GM13977 (cell line): ENCODE measurements around the gene SMYD5.

ENCODE experiments used
- DNase-seq: peaks from one replicate; pipeline ENCODE4 v3.0.0; 2012; ENCODE audit warnings: low spot score
- in situ Hi-C: fragments of 300-500 bp; cut with MboI; formaldehyde crosslinking; loops from one replicate; pipeline ENCODE4 v1.12.0; 2022; ENCODE audit warnings: low sequenced_read_pairs, low pct_unique_long_range_greater_than_20kb, mixed read lengths, inconsistent platforms; ENCODE audit not compliant: unreplicated experiment
- TF ChIP-seq, protein P1 (sequence below): IDR thresholded peaks from 2 replicates; pipeline ENCODE4 v1.5.1; 2012; ENCODE audit warnings: mild to moderate bottlenecking, control low read depth; ENCODE audit not compliant: insufficient read depth; ENCODE audit errors: extremely low read depth, missing control alignments

The SMYD5 gene

DNA sequence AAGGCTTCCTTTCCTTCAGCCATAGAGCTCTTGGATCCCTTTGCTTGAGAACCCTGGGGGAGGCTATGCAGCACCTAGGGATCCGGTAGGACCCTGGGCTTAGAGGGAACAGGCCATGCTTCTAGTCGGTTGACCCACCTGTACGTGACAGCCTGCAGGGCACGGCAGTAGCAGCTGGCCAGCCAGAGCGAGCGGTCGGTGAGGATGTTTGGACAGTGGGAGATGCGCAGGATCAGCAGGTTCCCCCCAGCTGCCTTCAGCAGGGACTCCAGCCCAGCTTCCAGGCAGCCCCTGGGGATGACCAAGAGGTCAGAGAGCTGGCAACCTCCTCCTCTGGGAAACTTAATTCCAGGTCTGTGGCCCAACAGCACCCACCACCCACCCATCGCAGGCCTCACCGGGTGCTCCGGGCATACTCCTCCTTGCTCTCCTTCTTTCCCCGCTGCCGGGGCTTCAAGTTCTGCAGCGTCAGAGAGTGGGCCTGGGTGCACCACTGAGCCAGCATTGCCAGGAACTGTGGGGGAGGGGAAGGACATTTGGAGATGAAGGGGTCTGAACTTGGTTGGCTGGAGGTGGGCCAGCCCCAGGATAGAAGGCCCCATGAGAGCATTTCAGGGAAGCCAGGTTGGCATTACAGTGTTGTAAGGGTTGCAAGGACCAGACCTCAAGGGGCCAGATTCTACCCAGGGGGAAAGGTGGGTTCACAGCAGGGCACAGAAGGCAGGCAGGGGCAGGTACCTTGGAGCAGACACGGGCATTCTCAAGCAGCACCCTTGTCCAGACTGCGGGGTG is 49.7 kb downstream of the SMYD5 start:
- in situ Hi-C loops: no loop called here

DNA sequence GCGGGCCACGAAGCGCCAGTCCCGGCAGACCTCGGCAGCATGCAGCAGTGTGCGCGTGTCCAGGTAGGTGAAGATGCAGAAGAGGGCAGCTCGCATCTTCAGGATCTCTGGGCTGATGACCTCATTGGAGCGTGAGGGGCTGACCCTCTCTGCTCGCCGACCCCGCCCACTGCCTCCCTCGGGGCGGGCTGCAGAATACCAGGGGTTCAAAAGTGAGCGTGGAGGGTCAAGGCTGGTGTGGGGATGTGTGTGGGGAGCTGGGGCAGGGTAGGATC is 50.2 kb downstream of the SMYD5 start:
- in situ Hi-C loops: no loop called here
- no peak for DNase-seq
- TF ChIP-seq, protein P1, sequence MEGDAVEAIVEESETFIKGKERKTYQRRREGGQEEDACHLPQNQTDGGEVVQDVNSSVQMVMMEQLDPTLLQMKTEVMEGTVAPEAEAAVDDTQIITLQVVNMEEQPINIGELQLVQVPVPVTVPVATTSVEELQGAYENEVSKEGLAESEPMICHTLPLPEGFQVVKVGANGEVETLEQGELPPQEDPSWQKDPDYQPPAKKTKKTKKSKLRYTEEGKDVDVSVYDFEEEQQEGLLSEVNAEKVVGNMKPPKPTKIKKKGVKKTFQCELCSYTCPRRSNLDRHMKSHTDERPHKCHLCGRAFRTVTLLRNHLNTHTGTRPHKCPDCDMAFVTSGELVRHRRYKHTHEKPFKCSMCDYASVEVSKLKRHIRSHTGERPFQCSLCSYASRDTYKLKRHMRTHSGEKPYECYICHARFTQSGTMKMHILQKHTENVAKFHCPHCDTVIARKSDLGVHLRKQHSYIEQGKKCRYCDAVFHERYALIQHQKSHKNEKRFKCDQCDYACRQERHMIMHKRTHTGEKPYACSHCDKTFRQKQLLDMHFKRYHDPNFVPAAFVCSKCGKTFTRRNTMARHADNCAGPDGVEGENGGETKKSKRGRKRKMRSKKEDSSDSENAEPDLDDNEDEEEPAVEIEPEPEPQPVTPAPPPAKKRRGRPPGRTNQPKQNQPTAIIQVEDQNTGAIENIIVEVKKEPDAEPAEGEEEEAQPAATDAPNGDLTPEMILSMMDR: no peak

More for the DNA sequence above, 49.7 kb downstream of the SMYD5 start:
- DNase-seq: no peak
- TF ChIP-seq, protein P1: no peak

- no peak for DNase-seq
- in situ Hi-C loops: no loop called here
- TF ChIP-seq, protein P1: no peak
Observed at GRCh38 chr2:73264783-73265182, 50.7 kb downstream of the SMYD5 start.

GRCh38 chr2:73265298-73266060 is 51.4 kb downstream of the SMYD5 start:
- DNase-seq: no peak
- in situ Hi-C loops: no loop called here

GRCh38 chr2:73266061-73266901 is 52.2 kb downstream of the SMYD5 start:
- TF ChIP-seq, protein P1: no peak
- in situ Hi-C loops: no loop called here
- DNase-seq: no peak

More at GRCh38 chr2:73265298-73266060, 51.4 kb downstream of the SMYD5 start:
- TF ChIP-seq, protein P1: no peak

DNA sequence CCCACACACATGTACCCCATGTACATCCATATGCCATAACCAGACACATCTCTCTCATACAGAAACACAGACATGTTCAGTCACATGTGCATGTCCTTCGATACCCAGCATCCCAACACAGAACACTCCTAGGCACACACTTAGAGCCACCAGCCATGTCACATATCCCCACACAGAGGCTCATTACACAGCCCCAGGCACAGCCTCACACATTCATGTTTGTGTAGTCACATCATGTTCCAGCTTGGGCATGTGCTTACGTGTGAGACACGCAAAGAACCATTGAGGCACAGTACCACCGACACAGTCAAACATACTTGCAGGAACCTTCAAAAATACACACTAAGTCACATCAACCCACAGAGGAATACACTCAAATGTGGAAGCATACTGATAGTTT is 53.0 kb downstream of the SMYD5 start:
- DNase-seq: no peak
- in situ Hi-C loops: no loop called here
- TF ChIP-seq, protein P1: no peak
